BE2C (cell line): ENCODE data around the gene GRIK5.
"Not testable (repeated sequence)": the region's sequence is repeated elsewhere in the genome, so short reads cannot be mapped to it uniquely, and the experiment has no call there.

Experiments used
- DNase-seq: peaks from one replicate; pipeline ENCODE4 v3.0.0-alpha.2; 2020
- H3K27me3 ChIP-seq: fragments of 250-450 bp; sonication (Bioruptor Pico); 2 replicates; pipeline ENCODE4 v1.5.1; 2020; ENCODE audit warnings: mild to moderate bottlenecking
- H3K36me3 ChIP-seq: fragments of 250-450 bp; sonication (Bioruptor Pico); 2 replicates; pipeline ENCODE4 v1.5.1; 2020; ENCODE audit warnings: mild to moderate bottlenecking
- H3K4me1 ChIP-seq: fragments of 250-450 bp; sonication (Bioruptor Pico); 2 replicates; pipeline ENCODE4 v1.5.1; 2020
- H3K4me3 ChIP-seq: 2 replicates; pipeline ENCODE4 v1.5.1; 2011; ENCODE audit warnings: low read depth, low read length
- H3K9me3 ChIP-seq: fragments of 250-450 bp; sonication (Bioruptor Pico); 2 replicates; pipeline ENCODE4 v1.5.1; 2020
- TF ChIP-seq, protein P1 (sequence below): IDR thresholded peaks from 2 replicates; pipeline ENCODE4 v1.5.1; 2012; ENCODE audit warnings: mild to moderate bottlenecking, low read depth, low read length

Gene GRIK5

DNA sequence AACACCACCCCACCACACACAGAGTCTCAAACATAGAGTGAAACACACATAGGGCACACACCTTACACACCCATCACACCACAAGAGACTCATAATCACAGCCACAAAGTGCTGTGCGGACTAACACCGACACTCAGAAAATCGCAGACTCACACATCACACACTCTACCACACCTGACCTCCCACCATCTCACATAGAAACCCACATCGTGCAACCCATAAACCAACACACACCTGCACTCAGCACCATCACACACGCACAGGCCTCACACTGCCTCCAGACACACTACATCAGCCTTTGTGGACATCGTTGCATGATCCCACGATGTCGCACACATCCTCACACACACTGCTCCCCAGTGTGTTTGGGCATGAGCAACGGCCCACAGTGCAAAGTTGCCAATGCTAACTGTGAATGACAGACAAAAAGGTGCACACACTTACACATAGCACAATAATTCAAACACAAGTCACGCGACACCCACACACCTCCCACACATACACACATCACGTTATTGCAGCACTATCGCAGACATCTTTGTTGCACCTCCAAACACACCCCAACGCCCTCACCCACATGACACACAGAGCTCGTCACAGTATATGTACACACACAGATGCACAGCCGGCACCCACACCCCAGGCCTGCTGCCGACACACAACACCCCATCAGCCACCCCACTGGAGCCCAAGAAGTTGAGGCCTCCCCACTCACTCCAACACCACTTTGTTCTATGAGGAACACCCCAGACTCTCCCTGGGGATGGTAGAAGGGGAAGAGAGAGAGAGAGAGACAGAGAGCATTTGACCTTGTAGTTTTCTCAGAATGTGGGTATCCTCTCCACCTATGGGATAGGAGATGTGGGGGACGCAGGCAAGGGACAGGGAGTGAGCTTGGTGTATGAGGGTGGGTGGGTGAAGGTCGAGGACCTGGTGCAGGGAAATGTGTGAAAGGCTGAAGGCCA is 74.7 kb downstream of the GRIK5 start:
- Histone ChIP-seq H3K36me3 (peaks cover 9% of the 10 kb centered on the region), H3K4me1 (peaks cover 35% of the 10 kb centered on the region), H3K4me3 (no peak overlapping the region; the same call in 1 of the 2 replicates), H3K27me3 (no peaks in the 10 kb centered on the region), H3K9me3 (no peaks in the 10 kb centered on the region)
- TF ChIP-seq, protein P1, sequence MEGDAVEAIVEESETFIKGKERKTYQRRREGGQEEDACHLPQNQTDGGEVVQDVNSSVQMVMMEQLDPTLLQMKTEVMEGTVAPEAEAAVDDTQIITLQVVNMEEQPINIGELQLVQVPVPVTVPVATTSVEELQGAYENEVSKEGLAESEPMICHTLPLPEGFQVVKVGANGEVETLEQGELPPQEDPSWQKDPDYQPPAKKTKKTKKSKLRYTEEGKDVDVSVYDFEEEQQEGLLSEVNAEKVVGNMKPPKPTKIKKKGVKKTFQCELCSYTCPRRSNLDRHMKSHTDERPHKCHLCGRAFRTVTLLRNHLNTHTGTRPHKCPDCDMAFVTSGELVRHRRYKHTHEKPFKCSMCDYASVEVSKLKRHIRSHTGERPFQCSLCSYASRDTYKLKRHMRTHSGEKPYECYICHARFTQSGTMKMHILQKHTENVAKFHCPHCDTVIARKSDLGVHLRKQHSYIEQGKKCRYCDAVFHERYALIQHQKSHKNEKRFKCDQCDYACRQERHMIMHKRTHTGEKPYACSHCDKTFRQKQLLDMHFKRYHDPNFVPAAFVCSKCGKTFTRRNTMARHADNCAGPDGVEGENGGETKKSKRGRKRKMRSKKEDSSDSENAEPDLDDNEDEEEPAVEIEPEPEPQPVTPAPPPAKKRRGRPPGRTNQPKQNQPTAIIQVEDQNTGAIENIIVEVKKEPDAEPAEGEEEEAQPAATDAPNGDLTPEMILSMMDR, result no peak
- DNase-seq, result no peak

- H3K27me3 ChIP-seq, result no peaks in the 10 kb centered on the region
- DNase-seq, result peak; percentile 77
- H3K36me3 ChIP-seq, result peaks cover 15% of the 10 kb centered on the region
- H3K4me1 ChIP-seq, result peaks cover 32% of the 10 kb centered on the region
- no peaks in the 10 kb centered on the region for H3K9me3 ChIP-seq
- TF ChIP-seq, protein P1, result no peak
- peak overlapping the region; percentile 93 for H3K4me3 ChIP-seq
Measured at GRCh38 chr19:41994521-41994971, 75.5 kb downstream of the GRIK5 start.

DNA sequence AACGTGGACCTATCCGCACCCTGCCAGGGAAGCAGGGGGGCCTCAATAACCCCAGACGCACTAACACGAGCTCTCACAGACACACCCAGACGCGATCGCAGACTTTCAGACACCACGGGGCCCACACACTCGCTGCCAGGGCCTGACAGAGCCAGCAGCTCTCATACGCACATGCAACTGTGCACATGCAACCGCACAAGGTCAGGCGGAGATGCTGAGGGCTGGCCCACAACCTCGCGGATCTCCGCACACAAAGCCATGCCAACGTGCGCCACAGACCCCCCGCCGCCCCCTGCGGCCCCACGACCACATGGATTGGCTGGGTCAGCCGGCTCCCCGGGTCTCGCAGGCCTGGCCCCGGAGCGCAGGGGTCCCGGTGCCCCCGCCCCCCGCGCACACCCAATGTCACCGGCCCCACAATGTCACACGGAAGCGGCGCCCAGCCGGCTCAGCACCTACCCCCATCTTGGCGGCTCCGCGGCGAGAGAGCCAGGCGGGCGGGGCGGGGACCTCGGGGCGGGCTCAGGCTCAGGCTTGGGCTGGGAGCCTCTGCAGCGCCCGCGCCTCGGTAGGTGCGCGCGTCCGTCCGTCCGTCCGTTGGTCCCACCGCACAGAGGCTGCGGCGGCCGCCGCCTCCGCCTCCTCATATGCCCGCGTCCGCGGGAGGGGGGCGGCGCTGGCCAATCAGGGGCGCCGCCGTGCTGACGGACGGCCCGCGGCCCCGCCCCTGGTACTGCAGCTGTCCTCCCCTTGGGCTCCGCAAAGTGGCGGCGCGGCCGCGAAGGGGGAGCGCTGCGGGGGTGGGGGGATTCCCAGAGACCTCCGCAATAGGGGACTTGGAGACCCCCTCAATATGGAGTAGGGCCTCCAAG is 76.2 kb downstream of the GRIK5 start, which contains the start of gene ATP1A3:
Gene ATP1A3 (minus strand): TSS at position 619 of the 872 bp plus-strand sequence. CDS start 154 bp downstream, at position 465.
- no peaks in the 10 kb centered on the region for H3K27me3 ChIP-seq
- H3K36me3 ChIP-seq, result peaks cover 20% of the 10 kb centered on the region
- H3K4me1 ChIP-seq, result peaks cover 30% of the 10 kb centered on the region
- peak; percentile 91 for DNase-seq
- TF ChIP-seq, protein P1, result no peak
- peak within 1 kb of the TSS; percentile 93 for H3K4me3 ChIP-seq
- no peaks in the 10 kb centered on the region for H3K9me3 ChIP-seq

DNA sequence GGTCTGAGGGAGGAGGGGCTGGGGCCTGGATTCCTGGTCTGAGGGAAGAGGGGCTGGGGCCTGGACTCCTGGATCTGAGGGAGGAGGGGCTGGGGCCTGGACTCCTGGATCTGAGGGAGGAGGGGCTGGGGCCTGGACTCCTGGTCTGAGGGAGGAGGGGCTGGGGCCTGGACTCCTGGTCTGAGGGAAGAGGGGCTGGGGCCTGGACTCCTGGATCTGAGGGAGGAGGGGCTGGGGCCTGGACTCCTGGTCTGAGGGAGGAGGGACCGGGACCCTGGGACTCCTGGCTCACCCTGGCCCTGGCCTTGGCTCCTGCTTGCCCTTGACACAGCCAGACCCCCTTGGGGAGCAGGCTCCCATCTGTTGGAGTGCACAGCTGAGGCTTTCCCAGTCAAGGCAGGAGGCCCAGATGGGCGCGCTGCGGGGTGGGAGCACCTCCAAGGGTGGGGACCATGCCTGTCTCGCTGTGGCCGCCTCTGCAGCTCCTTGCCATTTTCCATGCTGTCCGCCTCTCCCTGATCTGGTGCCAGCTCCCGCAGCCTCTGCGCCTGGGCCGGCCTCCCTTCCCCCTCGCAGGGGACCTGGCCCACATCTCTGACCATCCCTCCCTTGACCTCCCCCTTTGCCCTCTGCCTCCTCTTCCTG is 78.0 kb downstream of the GRIK5 start:
- DNase-seq, H3K27me3 ChIP-seq: not testable (repeated sequence)
- peak overlapping the region; percentile 93 for H3K4me3 ChIP-seq

DNA sequence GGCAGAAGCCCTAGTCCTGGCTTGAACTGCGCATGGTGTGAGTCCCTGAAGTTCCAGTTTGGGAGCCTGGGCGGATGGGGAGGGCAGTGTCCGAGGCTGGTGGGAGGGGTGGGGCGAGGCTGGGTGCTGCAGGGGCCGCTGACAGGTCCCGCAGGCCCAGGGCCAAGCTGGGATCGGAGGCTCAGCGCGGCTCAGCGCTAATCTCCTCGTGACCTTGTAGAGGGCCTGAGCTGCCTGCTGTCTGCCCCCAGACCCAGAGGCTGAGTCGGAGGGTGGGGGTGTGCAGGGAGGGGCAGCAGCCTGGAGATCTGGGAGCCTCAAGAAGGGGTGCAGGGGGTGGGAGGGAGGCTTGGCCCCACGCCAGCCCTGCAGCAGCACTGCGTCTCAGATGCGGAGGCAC is 79.0 kb downstream of the GRIK5 start:
- H3K4me1 ChIP-seq, result peaks cover 19% of the 10 kb centered on the region
- DNase-seq, result no peak
- H3K36me3 ChIP-seq, result peaks cover 48% of the 10 kb centered on the region
- TF ChIP-seq, protein P1, result no peak
- no peaks in the 10 kb centered on the region for H3K27me3 ChIP-seq
- no peak overlapping the region for H3K4me3 ChIP-seq
- no peaks in the 10 kb centered on the region for H3K9me3 ChIP-seq

More for the DNA sequence above, 78.0 kb downstream of the GRIK5 start:
- H3K36me3 ChIP-seq, result peaks cover 38% of the 10 kb centered on the region
- peaks cover 29% of the 10 kb centered on the region for H3K4me1 ChIP-seq
- not testable (repeated sequence) for H3K9me3 ChIP-seq

DNA sequence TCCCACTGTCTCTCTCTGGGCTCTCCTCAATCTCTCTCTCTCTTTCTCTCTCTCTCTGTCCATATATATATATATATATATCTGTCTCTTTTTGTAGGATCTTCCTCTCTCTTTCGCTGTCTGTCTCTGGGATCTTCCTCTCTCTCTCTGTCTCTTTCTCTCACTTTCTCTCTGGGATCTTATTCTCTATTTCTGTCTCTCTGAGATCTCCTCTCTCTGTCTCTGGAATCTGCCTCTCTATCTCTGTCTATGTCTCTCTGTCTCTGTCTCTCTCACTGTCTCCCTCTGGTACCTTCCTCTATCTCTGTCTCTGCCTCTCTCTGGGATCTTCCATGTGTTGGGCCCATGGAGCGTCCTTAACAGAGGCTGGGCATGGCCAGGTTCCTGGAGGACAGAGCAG is 79.4 kb downstream of the GRIK5 start:
- H3K9me3 ChIP-seq, result no peaks in the 10 kb centered on the region
- no peaks in the 10 kb centered on the region for H3K27me3 ChIP-seq
- DNase-seq, result no peak
- H3K36me3 ChIP-seq, result peaks cover 52% of the 10 kb centered on the region
- H3K4me1 ChIP-seq, result peaks cover 15% of the 10 kb centered on the region
- TF ChIP-seq, protein P1, result no peak
- H3K4me3 ChIP-seq, result no peak overlapping the region
